Lower leg skin (tissue), 3 donors: Measurements from ENCODE around the gene CDCA7.

Source experiments
- CTCF ChIP-seq, 3 donors: fragments of 450-650 bp; IDR thresholded peaks; one replicate each; pipeline ENCODE4 v1.5.1; 2016; ENCODE audit warnings: antibody characterized with exemption in 3 of 3, mild to moderate bottlenecking in 3 of 3, moderate library complexity in 2 of 3
- POLR2A ChIP-seq, 2 donors: fragments of 450-650 bp; IDR thresholded peaks; one replicate each; pipeline ENCODE4 v1.6.1; 2016 to 2017; ENCODE audit warnings: antibody characterized with exemption in 2 of 2, mild to moderate bottlenecking in 1 of 2, moderate library complexity in 1 of 2

DNA sequence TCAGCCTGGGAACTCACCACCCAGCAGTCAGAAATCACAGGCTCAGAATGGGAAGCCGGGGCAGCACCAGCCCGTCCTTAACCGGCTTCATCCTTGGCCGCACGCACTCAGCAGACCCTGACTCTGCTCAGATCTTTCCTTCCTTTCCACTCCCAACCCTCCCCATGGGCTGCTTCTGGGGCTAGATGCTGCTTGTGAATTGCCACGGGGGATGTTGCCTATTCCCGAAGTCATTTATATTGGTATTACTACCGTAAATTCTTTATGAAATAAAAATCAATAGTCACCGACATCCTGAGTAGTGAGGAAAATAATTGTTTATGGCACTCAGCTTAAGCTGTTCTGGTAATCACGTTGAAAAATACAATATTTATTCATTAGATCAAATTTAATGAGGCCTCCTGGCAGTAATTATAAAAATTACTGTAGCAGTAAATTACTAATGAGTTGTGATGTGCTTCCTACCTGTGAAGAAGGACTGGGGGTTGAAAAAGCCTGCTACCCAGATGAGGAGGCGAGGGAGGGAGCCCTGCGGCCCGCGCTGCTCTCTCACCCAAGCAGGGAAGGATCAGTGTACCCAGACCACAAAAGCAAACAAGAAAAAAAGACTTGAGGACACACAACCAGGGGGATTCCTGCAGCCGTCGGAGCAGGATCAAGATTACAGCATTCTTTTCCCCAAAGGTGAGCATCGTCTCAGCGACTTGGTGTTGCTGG is 31.5 kb downstream of the CDCA7 start:
- TF ChIP-seq CTCF (IDR thresholded peaks at IDR 0.05) (no peak), POLR2A (IDR thresholded peaks at IDR 0.05) (no peak)
